CD4-positive, alpha-beta T cell treated with Interferon gamma for 1 hour (primary cell): ENCODE data around the gene RPS5.
"Not testable (repeated sequence)": the region's sequence is repeated elsewhere in the genome, so short reads cannot be mapped to it uniquely, and the experiment has no call there.

Experiments
- DNase-seq: peaks from one replicate; pipeline ENCODE4 v3.0.0-alpha.2; 2020

Gene RPS5

GRCh38 chr19:58385891-58386575 lies 1.0 kb upstream of the RPS5 start:
- DNase-seq: no peak

DNA sequence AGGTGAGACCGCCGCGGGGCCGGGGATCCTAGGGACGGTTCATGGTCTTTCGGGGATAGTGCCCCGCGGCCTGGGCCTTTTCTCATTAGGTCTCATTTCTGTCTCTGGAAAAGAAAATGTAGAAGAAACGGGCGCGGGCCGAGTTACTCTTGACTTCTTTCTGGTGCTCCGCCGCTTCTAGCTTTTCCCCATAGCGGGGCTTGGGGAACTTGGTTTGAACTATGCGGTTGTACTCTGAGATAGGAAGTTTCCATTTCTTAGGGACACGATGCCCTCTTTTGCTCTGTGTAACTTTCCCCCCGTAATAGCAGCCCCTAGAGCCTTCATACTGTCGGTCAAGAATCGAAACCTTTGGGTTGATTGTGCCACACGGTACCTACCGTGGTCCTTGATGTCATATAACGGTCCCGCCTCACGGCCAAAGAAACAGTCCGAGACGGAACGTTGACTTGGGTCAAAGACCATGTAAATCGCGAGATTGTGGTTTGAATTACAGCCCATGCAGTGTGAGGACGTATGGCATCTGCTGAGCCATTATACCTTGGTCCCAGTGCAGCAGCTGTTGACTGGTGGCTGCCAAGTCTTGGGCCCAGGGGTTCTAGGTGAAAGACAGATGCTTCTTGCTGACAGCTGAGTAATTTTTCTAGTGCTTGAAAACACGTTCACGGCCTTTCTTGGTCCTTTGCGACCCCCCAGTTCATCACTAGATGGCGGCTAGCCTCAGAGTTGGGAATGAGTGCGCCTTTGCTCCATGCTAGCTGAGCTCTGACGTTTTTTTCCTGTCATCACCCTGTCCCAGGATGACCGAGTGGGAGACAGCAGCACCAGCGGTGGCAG lies 487 bp downstream of the RPS5 start:
- no peak for DNase-seq

DNA sequence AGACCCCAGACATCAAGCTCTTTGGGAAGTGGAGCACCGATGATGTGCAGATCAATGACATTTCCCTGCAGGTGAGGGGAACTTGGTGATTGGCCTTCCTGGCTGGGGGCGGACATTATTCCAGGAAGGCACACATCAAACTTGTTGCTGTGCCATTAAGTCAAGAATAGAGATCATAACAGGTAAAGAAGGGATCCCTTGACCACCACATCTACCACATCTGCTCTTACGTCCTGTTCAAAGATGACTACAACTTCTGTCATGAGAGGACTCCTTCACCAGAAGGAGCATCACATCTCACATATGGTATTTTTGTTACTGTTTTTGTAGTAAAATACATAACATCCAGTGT lies 1.1 kb downstream of the RPS5 start:
- DNase-seq: no peak

DNA sequence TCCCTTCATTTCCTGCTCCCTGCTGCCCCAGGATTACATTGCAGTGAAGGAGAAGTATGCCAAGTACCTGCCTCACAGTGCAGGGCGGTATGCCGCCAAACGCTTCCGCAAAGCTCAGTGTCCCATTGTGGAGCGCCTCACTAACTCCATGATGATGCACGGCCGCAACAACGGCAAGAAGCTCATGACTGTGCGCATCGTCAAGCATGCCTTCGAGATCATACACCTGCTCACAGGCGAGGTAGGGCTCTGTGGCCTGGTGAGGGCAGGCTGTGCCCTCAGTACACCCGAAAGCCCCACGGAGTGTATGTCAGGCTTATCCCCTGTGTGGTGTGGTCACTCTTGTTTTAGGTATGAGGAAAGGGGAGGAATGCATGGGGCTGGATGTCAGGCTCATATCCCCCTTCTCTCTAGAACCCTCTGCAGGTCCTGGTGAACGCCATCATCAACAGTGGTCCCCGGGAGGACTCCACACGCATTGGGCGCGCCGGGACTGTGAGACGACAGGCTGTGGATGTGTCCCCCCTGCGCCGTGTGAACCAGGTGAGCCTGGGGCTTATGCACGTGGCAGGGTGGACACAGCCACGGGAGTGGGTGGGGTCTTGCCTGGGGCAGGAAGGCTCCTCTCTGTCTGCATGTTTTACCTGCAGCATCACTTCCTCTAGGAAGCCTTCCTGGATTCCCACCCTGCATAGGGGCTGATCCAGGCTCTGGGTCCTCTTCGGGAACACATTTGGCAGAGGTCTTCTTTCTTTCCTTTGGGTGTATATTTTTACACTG lies 6.1 kb downstream of the RPS5 start:
- DNase-seq: no peak

- no peak for DNase-seq
Measured at GRCh38 chr19:58393725-58394033, 6.6 kb downstream of the RPS5 start.

DNA sequence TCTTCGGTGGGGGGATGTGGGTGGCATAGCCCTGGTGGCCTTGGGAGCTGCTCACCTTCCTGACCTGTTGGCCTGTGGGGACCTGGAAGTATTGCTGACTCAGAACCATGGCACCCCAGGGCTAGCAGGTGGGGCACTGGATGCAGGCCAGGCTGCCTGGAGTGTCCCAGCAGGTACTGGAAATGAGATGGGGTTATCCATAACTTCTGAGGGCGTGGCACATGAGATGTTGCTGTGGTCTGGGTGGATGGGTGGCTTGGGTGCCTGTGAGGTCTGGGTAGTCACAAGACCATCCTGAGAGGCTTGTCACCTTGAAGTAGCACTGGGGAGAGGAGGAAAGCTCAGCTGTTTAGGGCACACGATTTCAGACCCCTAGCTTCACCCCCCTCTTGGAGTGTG lies 7.8 kb downstream of the RPS5 start:
- no peak for DNase-seq

DNA sequence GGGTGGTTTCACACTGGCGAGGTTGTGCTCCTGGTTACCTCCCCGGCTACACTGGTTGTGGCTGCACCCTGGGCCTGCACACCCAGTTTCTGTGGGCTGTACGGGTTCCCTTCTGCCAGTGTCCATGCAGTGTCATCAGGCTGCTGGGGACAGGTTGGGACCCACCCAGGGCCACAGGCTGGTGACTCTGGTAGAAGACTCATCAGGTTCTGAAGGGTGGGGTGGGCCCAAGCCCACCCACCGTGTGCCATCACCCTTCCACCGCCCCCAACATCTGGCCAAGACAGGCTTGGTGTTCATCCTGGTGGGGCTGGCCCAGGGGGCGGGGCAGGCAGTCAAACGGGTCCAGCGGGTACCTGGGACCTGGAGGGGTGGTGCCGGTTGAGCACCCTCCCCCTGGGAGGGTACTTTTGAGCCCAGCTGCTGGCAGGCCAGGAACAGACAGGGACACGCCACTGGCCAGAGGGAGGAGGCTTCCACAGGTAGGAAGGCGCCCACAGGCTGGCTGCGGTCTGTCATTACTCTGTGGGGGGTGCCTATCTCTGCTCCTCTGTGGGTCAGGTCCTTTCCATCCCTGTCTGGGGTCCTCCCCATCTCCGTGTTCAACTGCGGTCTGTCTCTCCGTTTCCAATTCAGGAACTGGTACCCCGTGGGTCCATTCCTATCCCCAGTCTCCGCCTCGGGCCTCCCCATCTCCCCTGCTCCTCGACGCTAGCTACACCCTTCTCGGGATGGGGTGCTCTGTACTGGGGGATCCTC lies 8.3 kb downstream of the RPS5 start, which contains the start of gene RNF225:
RNF225 (plus strand) TSS at position 437 of the 759 bp plus-strand sequence. CDS start 434 bp downstream, outside the sequence.
- no peak for DNase-seq

DNA sequence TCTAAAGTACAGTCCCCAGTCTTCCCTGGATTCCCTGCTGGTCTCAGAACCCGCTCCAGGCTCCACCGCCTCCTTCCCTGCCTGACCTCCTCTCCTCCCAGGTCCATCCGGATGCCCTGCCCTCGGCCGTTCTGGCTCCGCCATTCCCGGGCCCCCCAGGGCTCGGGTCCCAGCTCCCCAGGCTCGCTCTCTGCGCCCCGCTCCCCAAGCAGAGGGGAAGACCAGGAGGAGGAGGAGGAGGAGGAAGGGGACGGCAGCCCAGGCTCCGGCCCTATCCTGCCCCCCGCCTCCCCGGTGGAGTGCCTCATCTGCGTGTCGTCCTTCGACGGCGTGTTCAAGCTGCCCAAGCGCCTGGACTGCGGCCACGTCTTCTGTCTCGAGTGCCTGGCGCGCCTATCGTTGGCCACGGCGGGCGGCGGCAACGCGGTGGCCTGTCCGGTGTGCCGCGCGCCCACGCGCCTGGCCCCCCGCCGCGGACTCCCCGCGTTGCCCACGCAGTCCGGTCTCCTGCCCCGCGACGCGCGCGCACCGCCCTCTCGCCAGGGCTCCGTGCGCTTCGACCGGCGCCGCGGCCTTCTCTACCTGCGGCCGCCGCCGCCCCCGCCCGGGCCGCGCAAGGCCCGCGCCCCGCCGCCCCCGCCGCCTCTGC lies 9.0 kb downstream of the RPS5 start:
- no peak for DNase-seq

DNA sequence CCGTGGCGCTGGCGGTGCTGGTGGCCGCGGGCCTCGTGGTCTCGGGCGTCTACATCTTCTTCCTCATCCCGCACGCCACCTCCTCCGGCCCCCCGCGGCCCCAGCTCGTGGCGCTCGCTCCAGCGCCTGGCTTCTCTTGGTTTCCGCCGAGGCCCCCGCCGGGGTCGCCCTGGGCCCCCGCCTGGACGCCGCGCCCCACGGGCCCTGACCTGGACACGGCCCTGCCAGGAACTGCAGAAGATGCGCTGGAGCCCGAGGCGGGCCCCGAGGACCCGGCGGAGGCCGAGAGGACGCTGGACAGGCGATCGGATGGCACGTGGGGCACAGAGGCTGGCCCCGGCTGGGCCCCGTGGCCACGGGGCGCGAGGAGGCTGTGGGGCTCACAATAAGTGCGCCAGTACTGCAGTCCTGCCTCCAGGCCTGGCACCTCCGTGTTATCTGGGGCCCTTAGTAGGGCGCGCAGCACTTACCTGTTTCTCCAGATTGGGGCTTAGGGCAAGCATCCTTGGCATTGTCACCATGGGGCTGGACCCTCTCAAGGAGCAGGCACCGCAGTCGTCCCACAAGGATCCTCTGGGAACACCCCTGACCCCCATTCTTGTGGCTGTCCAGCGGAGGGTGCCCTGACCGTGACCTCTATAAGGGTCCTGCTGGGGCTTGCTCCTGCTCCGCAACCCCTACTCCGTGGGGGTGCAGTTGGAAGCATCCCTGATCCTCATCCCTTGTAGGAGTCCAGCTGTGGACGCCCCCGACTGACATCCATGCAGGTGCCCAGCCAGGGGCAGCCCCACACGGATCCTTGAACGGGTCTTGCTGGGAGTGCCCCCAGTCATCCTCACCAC lies 9.8 kb downstream of the RPS5 start:
- no peak for DNase-seq

GRCh38 chr19:58397533-58398037 lies 10.5 kb downstream of the RPS5 start:
- no peak for DNase-seq

DNA sequence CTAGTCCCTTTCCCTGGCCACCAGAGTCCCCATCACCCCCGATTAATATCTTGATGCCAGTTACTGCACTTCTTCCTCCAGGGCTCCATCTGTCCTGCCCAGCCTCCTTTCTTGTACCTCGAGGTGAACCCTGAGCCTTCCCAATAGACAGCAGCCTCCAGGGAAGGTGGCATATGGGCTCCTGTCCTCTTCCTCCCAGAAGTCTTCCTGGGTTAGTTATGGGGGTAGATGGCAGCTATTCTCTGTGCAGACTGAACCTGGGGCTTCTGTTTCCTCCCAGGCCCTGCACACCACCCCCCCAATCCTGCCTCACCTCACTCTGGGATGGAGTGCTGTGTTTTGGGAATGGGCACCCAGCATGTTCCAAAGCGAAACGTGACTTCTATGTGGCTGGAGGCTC lies 11.0 kb downstream of the RPS5 start:
- DNase-seq: no peak

- no peak for DNase-seq
Measured at GRCh38 chr19:58398545-58398944, 11.5 kb downstream of the RPS5 start.

DNA sequence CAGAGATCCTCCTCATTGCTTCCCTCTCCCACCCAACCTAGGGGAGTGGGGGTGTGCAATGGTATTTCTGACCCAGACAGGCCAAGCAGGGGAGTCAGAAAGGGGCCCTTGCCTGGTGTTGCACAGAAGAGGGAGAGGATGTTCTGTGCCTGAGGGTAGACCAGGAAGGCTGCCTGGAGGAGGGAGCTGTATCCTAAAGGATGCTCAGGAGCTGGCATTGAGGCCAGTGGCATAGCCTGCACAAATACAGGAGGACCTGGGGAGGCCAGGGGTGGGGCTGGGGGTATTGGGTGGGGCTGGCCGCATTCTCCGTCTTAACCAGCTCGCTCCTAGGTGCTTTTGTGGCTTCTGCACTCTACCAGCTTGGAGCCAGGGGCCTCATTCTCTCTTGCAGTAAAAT lies 12.8 kb downstream of the RPS5 start:
- DNase-seq: no peak

GRCh38 chr19:58400316-58400915 lies 13.3 kb downstream of the RPS5 start:
- DNase-seq: no peak

DNA sequence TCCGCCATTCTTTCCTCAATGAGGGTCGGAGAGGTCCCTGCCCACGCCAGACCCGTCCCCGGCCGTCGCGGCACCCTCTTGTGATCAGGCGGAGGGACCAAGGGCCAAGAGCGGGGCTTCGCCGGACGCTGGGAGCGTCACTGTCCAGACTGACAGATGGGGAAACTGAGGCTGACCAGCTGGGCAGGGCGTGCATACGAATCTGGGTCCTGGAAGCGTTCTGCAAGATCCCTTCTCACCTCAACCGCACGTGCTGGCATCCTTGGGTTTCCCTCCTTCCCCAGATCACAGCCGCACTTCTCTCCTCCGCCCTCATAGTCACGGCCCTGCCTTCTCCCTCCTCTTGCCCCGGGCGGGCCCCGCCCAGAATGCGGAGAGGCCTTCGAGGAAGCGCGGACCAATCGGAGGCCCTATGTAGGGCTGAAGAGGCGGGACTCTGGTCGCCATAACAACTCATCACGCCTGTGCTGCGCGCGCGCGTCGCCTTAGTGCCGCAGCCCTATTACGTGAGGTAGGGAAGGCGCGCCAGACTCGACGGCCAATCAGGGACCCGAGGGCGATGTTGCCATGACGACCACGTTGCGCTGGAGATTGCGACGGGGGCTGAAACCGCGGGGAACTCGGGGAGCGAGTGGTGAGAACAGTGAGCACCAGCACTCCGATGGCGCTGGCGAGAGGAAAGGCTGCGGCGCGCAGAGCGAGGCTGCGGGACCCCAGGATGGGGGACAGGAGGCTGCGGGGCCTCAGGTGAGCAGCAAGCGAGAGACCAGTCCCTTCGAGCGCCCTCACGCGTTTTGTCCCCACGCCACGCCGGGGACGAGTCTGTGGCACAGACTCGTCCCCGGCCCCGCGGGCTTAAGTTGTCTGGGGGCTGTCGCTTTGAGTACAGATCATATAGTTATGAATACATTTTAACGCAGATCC lies 14.1 kb downstream of the RPS5 start:
- peak; percentile 99 for DNase-seq

GRCh38 chr19:58401840-58402421 lies 14.9 kb downstream of the RPS5 start:
- DNase-seq: no peak

DNA sequence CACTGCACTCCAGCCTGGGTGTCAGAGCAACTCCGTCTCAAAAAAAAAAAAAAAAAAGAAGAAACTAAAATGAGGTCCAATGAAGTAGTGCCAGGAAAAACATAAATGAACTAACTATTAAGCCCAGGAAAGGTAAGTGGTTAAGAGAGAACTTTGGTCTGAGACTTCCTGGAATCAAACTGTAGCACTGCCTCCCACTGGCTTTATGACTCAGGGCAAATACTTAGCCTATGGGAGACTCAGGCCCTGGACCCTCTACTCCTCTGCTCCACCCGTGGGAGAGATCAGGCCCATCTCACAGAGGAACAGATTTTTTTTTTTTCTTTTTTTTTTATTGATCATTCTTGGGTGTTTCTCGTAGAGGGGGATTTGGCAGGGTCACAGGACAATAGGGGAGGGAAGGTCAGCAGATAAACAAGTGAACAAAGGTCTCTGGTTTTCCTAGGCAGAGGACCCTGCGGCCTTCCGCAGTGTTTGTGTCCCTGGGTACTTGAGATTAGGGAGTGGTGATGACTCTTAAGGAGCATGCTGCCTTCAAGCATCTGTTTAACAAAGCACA lies 16.9 kb downstream of the RPS5 start:
- not testable (repeated sequence) for DNase-seq

DNA sequence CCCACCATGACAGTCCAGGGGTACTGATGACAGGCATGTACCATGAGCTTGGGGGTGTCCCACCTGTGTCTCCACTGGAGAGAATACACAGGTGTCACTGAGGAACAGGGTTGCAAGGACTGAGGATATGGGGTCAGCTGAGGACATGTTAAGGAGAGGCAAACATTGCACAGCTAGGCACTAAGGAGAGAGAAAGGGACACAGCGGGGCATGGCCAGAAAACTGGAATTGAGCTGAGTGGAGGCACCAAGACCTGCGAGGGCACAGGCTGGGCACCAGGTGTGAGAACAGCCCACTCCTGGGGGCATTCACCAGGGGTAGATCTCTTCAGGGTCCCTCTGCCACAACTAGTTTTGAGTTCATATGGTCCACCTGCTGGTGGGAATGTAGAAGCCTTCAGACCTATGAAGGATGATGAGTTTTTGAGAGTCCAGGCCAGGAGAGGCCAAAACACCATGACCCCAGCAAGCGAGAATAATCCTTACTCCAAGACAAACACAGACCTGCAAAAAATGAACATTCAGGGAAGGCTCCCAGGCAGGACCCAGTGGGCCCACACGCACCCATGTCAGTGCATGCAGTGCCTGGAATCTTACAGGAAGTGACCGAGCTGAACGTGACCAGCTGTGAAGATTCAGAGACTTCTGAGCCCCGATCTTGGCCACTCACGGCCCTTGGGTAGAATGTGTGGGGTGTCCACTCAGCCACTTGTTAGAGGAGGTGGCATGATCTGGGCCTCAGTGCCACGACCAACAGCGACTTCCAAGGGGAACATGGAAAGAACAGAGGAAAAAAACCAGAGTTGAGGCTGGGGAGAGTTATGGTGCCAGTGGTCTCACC lies 20.0 kb downstream of the RPS5 start:
- no peak for DNase-seq
